ENCODE data around the gene CDH11. TPM values are rescaled to one million over a fixed set of nuclear protein-coding genes. Genes with fewer than 3 reads are reported as not detected.

Gene CDH11
- total and polyA plus RNA-seq, 4 donors, result 0.72 to 5.3 (median 1.9) TPM

DNA sequence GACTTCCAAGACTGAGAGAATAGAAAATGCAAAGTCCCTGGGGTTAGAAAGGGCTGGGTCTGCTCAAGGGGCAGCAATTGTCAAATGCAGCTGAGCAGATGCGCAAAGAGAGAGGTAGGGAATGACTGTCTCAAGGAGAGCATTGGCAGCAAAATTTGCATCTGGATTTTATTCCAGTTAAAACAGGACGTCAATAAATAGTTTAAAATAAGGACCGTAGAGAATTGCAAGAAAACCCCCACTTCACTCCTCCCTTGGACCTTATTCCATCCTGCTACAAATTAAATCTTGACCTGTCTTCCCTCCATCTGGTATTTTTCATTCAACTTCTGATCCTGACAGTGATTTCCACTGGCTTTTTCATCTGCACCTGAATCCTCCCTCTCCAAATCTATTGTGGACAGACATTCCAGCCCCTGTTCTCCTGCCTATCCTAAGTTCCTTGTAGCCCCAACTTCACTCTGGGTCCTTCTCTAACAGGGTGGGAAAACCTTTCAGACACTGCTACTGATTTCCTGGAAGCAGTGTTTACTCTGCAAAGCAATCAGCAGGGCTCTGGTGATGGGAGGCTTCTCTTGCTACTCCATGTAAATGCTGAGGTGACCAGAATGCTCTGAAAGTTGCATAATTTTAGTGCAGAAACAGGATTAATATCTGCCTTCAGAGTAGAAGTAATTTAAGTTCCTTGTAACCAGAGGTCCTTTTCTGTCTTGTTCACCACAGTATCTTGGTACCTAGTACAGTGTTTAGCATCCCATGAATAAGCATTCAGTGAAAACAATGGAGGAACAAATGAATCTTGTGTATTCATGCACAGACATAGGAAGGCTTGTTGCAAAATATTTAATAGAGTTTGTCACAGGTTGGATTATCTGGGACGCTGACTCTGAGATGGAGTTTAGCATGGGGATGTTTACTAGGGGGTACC is 79.2 kb downstream of the CDH11 start:
- no peak for DNase-seq (ENCODE audit: low spot score)
- no peak overlapping the region for H3K4me3 ChIP-seq (ENCODE audit: low read depth in 1 of 3, low read length in 3 of 3)
- no peaks in the 10 kb centered on the region for H3K9me3 ChIP-seq (ENCODE audit: control insufficient read depth in 4 of 4, low read length in 3 of 4)
- TF ChIP-seq, protein P1, sequence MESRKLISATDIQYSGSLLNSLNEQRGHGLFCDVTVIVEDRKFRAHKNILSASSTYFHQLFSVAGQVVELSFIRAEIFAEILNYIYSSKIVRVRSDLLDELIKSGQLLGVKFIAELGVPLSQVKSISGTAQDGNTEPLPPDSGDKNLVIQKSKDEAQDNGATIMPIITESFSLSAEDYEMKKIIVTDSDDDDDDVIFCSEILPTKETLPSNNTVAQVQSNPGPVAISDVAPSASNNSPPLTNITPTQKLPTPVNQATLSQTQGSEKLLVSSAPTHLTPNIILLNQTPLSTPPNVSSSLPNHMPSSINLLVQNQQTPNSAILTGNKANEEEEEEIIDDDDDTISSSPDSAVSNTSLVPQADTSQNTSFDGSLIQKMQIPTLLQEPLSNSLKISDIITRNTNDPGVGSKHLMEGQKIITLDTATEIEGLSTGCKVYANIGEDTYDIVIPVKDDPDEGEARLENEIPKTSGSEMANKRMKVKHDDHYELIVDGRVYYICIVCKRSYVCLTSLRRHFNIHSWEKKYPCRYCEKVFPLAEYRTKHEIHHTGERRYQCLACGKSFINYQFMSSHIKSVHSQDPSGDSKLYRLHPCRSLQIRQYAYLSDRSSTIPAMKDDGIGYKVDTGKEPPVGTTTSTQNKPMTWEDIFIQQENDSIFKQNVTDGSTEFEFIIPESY (IDR thresholded peaks at IDR 0.05), result no peak
- TF ChIP-seq, protein P2, sequence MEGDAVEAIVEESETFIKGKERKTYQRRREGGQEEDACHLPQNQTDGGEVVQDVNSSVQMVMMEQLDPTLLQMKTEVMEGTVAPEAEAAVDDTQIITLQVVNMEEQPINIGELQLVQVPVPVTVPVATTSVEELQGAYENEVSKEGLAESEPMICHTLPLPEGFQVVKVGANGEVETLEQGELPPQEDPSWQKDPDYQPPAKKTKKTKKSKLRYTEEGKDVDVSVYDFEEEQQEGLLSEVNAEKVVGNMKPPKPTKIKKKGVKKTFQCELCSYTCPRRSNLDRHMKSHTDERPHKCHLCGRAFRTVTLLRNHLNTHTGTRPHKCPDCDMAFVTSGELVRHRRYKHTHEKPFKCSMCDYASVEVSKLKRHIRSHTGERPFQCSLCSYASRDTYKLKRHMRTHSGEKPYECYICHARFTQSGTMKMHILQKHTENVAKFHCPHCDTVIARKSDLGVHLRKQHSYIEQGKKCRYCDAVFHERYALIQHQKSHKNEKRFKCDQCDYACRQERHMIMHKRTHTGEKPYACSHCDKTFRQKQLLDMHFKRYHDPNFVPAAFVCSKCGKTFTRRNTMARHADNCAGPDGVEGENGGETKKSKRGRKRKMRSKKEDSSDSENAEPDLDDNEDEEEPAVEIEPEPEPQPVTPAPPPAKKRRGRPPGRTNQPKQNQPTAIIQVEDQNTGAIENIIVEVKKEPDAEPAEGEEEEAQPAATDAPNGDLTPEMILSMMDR (IDR thresholded peaks at IDR 0.05; ENCODE audit: low read depth, low read length, missing input control), result no peak
- TF ChIP-seq, protein P3, sequence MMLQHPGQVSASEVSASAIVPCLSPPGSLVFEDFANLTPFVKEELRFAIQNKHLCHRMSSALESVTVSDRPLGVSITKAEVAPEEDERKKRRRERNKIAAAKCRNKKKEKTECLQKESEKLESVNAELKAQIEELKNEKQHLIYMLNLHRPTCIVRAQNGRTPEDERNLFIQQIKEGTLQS (IDR thresholded peaks at IDR 0.05), result no peak
- TF ChIP-seq HNF4A (conservative IDR thresholded peaks at IDR 0.05) (no peak), RXRA (IDR thresholded peaks at IDR 0.05) (no peak), NR2F2 (IDR thresholded peaks at IDR 0.05) (no peak), GABPA (IDR thresholded peaks at IDR 0.05 in 1 of 2, conservative IDR thresholded peaks at IDR 0.05 in 1 of 2) (no peak), SP1 (IDR thresholded peaks at IDR 0.05) (no peak), RAD21 (IDR thresholded peaks at IDR 0.05) (no peak), YY1 (IDR thresholded peaks at IDR 0.05) (no peak), FOXA2 (IDR thresholded peaks at IDR 0.05) (no peak), HNF4G (IDR thresholded peaks at IDR 0.05) (no peak), FOXA1 (IDR thresholded peaks at IDR 0.05) (no peak), JUND (IDR thresholded peaks at IDR 0.05) (no peak), TAF1 (conservative IDR thresholded peaks at IDR 0.05) (no peak), EGR1 (IDR thresholded peaks at IDR 0.05; ENCODE audit: low read depth in 2 of 2) (no peak)
- TF ChIP-seq, protein P4, sequence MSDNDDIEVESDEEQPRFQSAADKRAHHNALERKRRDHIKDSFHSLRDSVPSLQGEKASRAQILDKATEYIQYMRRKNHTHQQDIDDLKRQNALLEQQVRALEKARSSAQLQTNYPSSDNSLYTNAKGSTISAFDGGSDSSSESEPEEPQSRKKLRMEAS (IDR thresholded peaks at IDR 0.05), result no peak
- no peaks in the 10 kb centered on the region for H3K36me3 ChIP-seq (ENCODE audit: control insufficient read depth in 4 of 4, insufficient read depth in 3 of 4, low read depth in 1 of 4, low read length in 3 of 4)
- WGBS, result 73% methylated on average over 4 of the region's 4 CpGs
- no peaks in the 10 kb centered on the region for H3K4me1 ChIP-seq (ENCODE audit: control insufficient read depth in 4 of 4, insufficient read depth in 4 of 4, low read length in 3 of 4)
- no peak overlapping the region for H3K27ac ChIP-seq (ENCODE audit: low read depth in 1 of 2, low read length in 2 of 2)
- H3K27me3 ChIP-seq (ENCODE audit: control insufficient read depth in 4 of 4, insufficient read depth in 4 of 4, low read length in 3 of 4), result no peaks in the 10 kb centered on the region
- H3K9ac ChIP-seq (ENCODE audit: low read depth in 1 of 2, low read length in 2 of 2), result no peak overlapping the region

DNA sequence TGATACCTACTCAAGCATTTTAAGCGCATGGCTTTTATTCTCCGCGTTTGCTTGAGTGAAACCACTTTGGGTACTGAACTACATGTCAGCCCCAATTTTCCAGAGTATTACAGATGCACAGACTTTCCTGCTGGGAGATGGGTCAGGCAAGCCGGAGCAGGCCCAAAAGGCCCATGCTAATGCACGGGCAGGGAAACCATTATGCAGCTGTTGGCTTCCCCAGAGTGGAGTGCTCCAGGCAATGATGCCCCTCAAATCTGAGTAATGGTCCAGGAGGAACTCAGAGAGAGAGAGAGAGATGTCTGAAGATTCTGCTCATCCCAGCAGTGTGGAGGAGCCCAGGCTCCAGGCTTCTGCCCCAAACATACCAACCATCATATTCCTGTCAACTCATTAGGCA is 80.2 kb downstream of the CDH11 start:
- Histone ChIP-seq H3K4me3 (ENCODE audit: low read depth in 1 of 3, low read length in 3 of 3) (no peak overlapping the region), H3K27ac (ENCODE audit: low read depth in 1 of 2, low read length in 2 of 2) (no peak overlapping the region), H3K4me1 (ENCODE audit: control insufficient read depth in 4 of 4, insufficient read depth in 4 of 4, low read length in 3 of 4) (no peaks in the 10 kb centered on the region), H3K36me3 (ENCODE audit: control insufficient read depth in 4 of 4, insufficient read depth in 3 of 4, low read depth in 1 of 4, low read length in 3 of 4) (no peaks in the 10 kb centered on the region), H3K9me3 (ENCODE audit: control insufficient read depth in 4 of 4, low read length in 3 of 4) (no peaks in the 10 kb centered on the region), H3K27me3 (ENCODE audit: control insufficient read depth in 4 of 4, insufficient read depth in 4 of 4, low read length in 3 of 4) (no peaks in the 10 kb centered on the region), H3K9ac (ENCODE audit: low read depth in 1 of 2, low read length in 2 of 2) (no peak overlapping the region)
- DNase-seq (ENCODE audit: low spot score), result no peak
- WGBS, result 89% methylated on average over 5 of the region's 5 CpGs
- no peak for TF ChIP-seq YY1 (IDR thresholded peaks at IDR 0.05)
- no peak for TF ChIP-seq EGR1 (IDR thresholded peaks at IDR 0.05; ENCODE audit: low read depth in 2 of 2)

All from liver (tissue), 9 donors.